ENCODE measurements around the gene CAPN11.
A peak's percentile ranks its signal among the peaks of the same experiment; 100 is the strongest.

CAPN11 gene

GRCh38 chr6:44128020-44128917 is 30.4 kb upstream of the CAPN11 start:
- Histone ChIP-seq H3K4me3 (peak overlapping the region; percentile 78 to 98 (median 89)), H3K9ac (peak overlapping the region; percentile 69 to 91 (median 82)), H3K4me2 (peak overlapping the region; percentile 88 to 100 (median 98)), H3K27ac (peak overlapping the region; percentile 41 to 77 (median 63); a peak in 18 of 22 replicates), H3K36me3 (peaks cover 0 to 11% (median 0%) of the 10 kb centered on the region in 11 experiments; a peak in 5 of 22 replicates), H4K20me1 (peaks cover 36 to 84% (median 54%) of the 10 kb centered on the region in 11 experiments; a peak in 21 of 22 replicates), H3K4me1 (peaks cover 57 to 74% (median 68%) of the 10 kb centered on the region in 10 experiments), H3K27me3 (peaks cover 0 to 11% (median 0%) of the 10 kb centered on the region in 11 experiments; a peak in 7 of 22 replicates), H3K9me3 (replicated peaks in 1 of 11) (no peaks in the 10 kb centered on the region)
- TF ChIP-seq Cebpa-rat (IDR thresholded peaks at IDR 0.05), result no peak

- Histone ChIP-seq H3K4me2 (peak overlapping the region in 1 of 11 experiments; percentile 10; a peak in 1 of 22 replicates), H3K4me3 (no peak overlapping the region), H3K4me1 (peaks cover 48 to 74% (median 68%) of the 10 kb centered on the region in 10 experiments), H3K9ac (no peak overlapping the region; a peak in 1 of 22 replicates), H3K27me3 (peaks cover 0 to 11% (median 0%) of the 10 kb centered on the region in 11 experiments; a peak in 7 of 22 replicates), H3K36me3 (peaks cover 0 to 9% (median 2%) of the 10 kb centered on the region in 11 experiments; a peak in 8 of 22 replicates), H3K9me3 (replicated peaks in 1 of 11) (no peaks in the 10 kb centered on the region), H4K20me1 (peaks cover 26 to 84% (median 47%) of the 10 kb centered on the region in 11 experiments; a peak in 21 of 22 replicates), H3K27ac (no peak overlapping the region)
- no peak for TF ChIP-seq Cebpa-rat (IDR thresholded peaks at IDR 0.05)
Observed at GRCh38 chr6:44129841-44130322, 28.7 kb upstream of the CAPN11 start.

GRCh38 chr6:44131892-44132291 is 26.7 kb upstream of the CAPN11 start:
- Histone ChIP-seq H3K27ac (no peak overlapping the region; a peak in 1 of 22 replicates), H3K9ac (peak overlapping the region in 2 of 11 experiments; percentile 53 to 65; a peak in 1 of 22 replicates), H3K36me3 (peaks cover 0 to 29% (median 7%) of the 10 kb centered on the region in 11 experiments; a peak in 13 of 22 replicates), H3K4me3 (no peak overlapping the region), H3K9me3 (replicated peaks in 1 of 11) (no peaks in the 10 kb centered on the region), H4K20me1 (peaks cover 8 to 73% (median 35%) of the 10 kb centered on the region in 11 experiments; a peak in 17 of 22 replicates), H3K27me3 (peaks cover 0 to 11% (median 0%) of the 10 kb centered on the region in 11 experiments; a peak in 7 of 22 replicates), H3K4me1 (peaks cover 32 to 68% (median 61%) of the 10 kb centered on the region in 10 experiments), H3K4me2 (peak overlapping the region; percentile 66 to 94 (median 85); a peak in 20 of 22 replicates)
- no peak for TF ChIP-seq Cebpa-rat (IDR thresholded peaks at IDR 0.05)

- Histone ChIP-seq H3K9me3 (replicated peaks in 1 of 11) (no peaks in the 10 kb centered on the region), H4K20me1 (peaks cover 8 to 73% (median 35%) of the 10 kb centered on the region in 11 experiments; a peak in 17 of 22 replicates), H3K4me2 (peak overlapping the region; percentile 66 to 94 (median 85)), H3K4me1 (peaks cover 32 to 68% (median 61%) of the 10 kb centered on the region in 10 experiments), H3K27ac (peak overlapping the region in 8 of 11 experiments; percentile 9 to 57 (median 42); a peak in 9 of 22 replicates), H3K36me3 (peaks cover 5 to 35% (median 13%) of the 10 kb centered on the region in 11 experiments; a peak in 20 of 22 replicates), H3K4me3 (peak overlapping the region in 2 of 10 experiments; percentile 52 to 55; a peak in 3 of 20 replicates), H3K9ac (peak overlapping the region; percentile 4 to 70 (median 56); a peak in 17 of 22 replicates), H3K27me3 (peaks cover 0 to 11% (median 0%) of the 10 kb centered on the region in 11 experiments; a peak in 7 of 22 replicates)
- no peak for TF ChIP-seq Cebpa-rat (IDR thresholded peaks at IDR 0.05)
Observed at GRCh38 chr6:44132476-44132875, 26.1 kb upstream of the CAPN11 start.

GRCh38 chr6:44133003-44133931 is 25.4 kb upstream of the CAPN11 start:
- no peaks in the 10 kb centered on the region for H3K9me3 ChIP-seq (replicated peaks in 1 of 11)
- peak overlapping the region; percentile 4 to 70 (median 56); a peak in 20 of 22 replicates for H3K9ac ChIP-seq
- peaks cover 6 to 39% (median 14%) of the 10 kb centered on the region in 11 experiments; a peak in 20 of 22 replicates for H3K36me3 ChIP-seq
- H3K27me3 ChIP-seq, result peaks cover 0 to 5% (median 0%) of the 10 kb centered on the region in 11 experiments; a peak in 7 of 22 replicates
- peak overlapping the region in 10 of 11 experiments; percentile 0 to 57 (median 34); a peak in 17 of 22 replicates for H3K27ac ChIP-seq
- H3K4me2 ChIP-seq, result peak overlapping the region; percentile 66 to 94 (median 85)
- TF ChIP-seq Cebpa-rat (IDR thresholded peaks at IDR 0.05), result no peak
- peaks cover 6 to 72% (median 31%) of the 10 kb centered on the region in 11 experiments; a peak in 17 of 22 replicates for H4K20me1 ChIP-seq
- peaks cover 38 to 65% (median 57%) of the 10 kb centered on the region in 10 experiments for H3K4me1 ChIP-seq
- H3K4me3 ChIP-seq, result peak overlapping the region; percentile 3 to 62 (median 50); a peak in 16 of 20 replicates

GRCh38 chr6:44133981-44134711 is 24.5 kb upstream of the CAPN11 start:
- Histone ChIP-seq H3K4me2 (peak overlapping the region; percentile 66 to 94 (median 85); a peak in 20 of 22 replicates), H3K4me3 (peak overlapping the region in 2 of 10 experiments; percentile 48 to 52; a peak in 2 of 20 replicates), H4K20me1 (peaks cover 0 to 70% (median 26%) of the 10 kb centered on the region in 11 experiments; a peak in 13 of 22 replicates), H3K27ac (no peak overlapping the region; a peak in 2 of 22 replicates), H3K4me1 (peaks cover 36 to 64% (median 50%) of the 10 kb centered on the region in 10 experiments), H3K9me3 (replicated peaks in 1 of 11) (no peaks in the 10 kb centered on the region), H3K9ac (peak overlapping the region in 1 of 11 experiments; percentile 65; a peak in 4 of 22 replicates), H3K27me3 (no peaks in the 10 kb centered on the region), H3K36me3 (peaks cover 6 to 48% (median 14%) of the 10 kb centered on the region in 11 experiments; a peak in 20 of 22 replicates)
- no peak for TF ChIP-seq Cebpa-rat (IDR thresholded peaks at IDR 0.05)

GRCh38 chr6:44135173-44135758 is 23.4 kb upstream of the CAPN11 start:
- Histone ChIP-seq H3K9ac (peak overlapping the region in 3 of 11 experiments; percentile 7 to 38 (median 8); a peak in 1 of 22 replicates), H3K36me3 (peaks cover 12 to 59% (median 23%) of the 10 kb centered on the region in 11 experiments), H3K9me3 (replicated peaks in 1 of 11) (no peaks in the 10 kb centered on the region), H3K4me1 (peaks cover 36 to 64% (median 50%) of the 10 kb centered on the region in 10 experiments), H3K27ac (no peak overlapping the region), H3K4me3 (no peak overlapping the region), H4K20me1 (peaks cover 0 to 63% (median 19%) of the 10 kb centered on the region in 11 experiments; a peak in 13 of 22 replicates), H3K27me3 (no peaks in the 10 kb centered on the region), H3K4me2 (peak overlapping the region in 8 of 11 experiments; percentile 14 to 92 (median 56); a peak in 15 of 22 replicates)
- no peak for TF ChIP-seq Cebpa-rat (IDR thresholded peaks at IDR 0.05)
